Tibial nerve (tissue), 4 donors: ENCODE results near the gene C1orf159.

ENCODE experiments used
- CTCF ChIP-seq, 5 experiments: fragments of 200-600 bp in 3 of 5; fragments of 450-650 bp in 2 of 5; sonication (generic) in 3 of 5; IDR thresholded peaks; one replicate each; pipeline ENCODE4 v1.5.1; 2016 to 2019; ENCODE audit warnings: antibody characterized with exemption in 5 of 5, mild to moderate bottlenecking in 3 of 5, moderate library complexity in 2 of 5
- EP300 ChIP-seq, 2 donors: sonication (generic); formaldehyde crosslinking; IDR thresholded peaks; one replicate each; pipeline ENCODE4 v1.6.1; 2017; ENCODE audit warnings: antibody characterized with exemption in 2 of 2, mild to moderate bottlenecking in 1 of 2
- POLR2A ChIP-seq, 2 donors: fragments of 450-650 bp; IDR thresholded peaks; one replicate each; pipeline ENCODE4 v1.6.1; 2017; ENCODE audit warnings: antibody characterized with exemption in 2 of 2, mild to moderate bottlenecking in 2 of 2, moderate library complexity in 2 of 2

GRCh38 chr1:1073743-1074587, 41.9 kb downstream of the C1orf159 start, which contains the start of gene RNF223:
- no peak for TF ChIP-seq POLR2A (IDR thresholded peaks at IDR 0.05)
- no peak for TF ChIP-seq CTCF (IDR thresholded peaks at IDR 0.05)
- no peak for TF ChIP-seq EP300 (IDR thresholded peaks at IDR 0.05)
